IMR-90 (cell line): ENCODE data around the gene ADGRD2. TPM values are rescaled to one million over a fixed set of nuclear protein-coding genes. Genes with fewer than 3 reads are reported as not detected.

ENCODE experiments used
- ATAC-seq: fragments of 200-7000 bp; cut with Tn5 transposase; 2 replicates; pipeline ENCODE4 v1.9.1; 2020; ENCODE audit warnings: low read depth, mild to moderate bottlenecking, moderate library complexity
- BruUV-seq: library from RNA; stranded (reverse); fragments of 400-500 nt; replicated peaks from 2 replicates; lab custom pipeline; 2021; lab: Mats Ljungman, UMichigan
- CTCF ChIA-PET: fragments of 300-600 bp; formaldehyde crosslinking; extraction: SDS; loops from one replicate; lab custom pipeline; 2021; ENCODE audit warnings: antibody characterized with exemption; lab: Yijun Ruan, JAX
- POLR2A ChIA-PET: fragments of 300-600 bp; sonication (Branson Sonifier 250); formaldehyde crosslinking; loops from one replicate; lab custom pipeline; 2022; ENCODE audit warnings: antibody characterized with exemption; ENCODE audit not compliant: unreplicated experiment; lab: Charles Lee
- DNase-seq: peaks from one replicate; pipeline ENCODE4 v3.0.0; 2013
- H2AFZ ChIP-seq: replicated peaks from 2 replicates; pipeline ENCODE3; 2013; ENCODE audit warnings: low read length, mild to moderate bottlenecking; ENCODE audit not compliant: poor library complexity
- H2AK5ac ChIP-seq: 2 replicates; pipeline ENCODE4 v1.6.1; 2013; ENCODE audit warnings: low read depth, low read length, inconsistent platforms
- H2AK9ac ChIP-seq: replicated peaks from 2 replicates; pipeline ENCODE3; 2013; ENCODE audit warnings: mild to moderate bottlenecking, low read depth, low read length, moderate library complexity; ENCODE audit not compliant: poor library complexity
- H2BK120ac ChIP-seq: 2 replicates; pipeline ENCODE4 v1.6.1; 2013; ENCODE audit warnings: low read depth, low read length, inconsistent platforms
- H2BK15ac ChIP-seq: 3 replicates; pipeline ENCODE4 v1.6.1; 2013; ENCODE audit warnings: low read depth, low read length, inconsistent platforms
- H2BK20ac ChIP-seq: 2 replicates; pipeline ENCODE4 v1.6.1; 2013; ENCODE audit warnings: low read depth, mild to moderate bottlenecking, inconsistent platforms, low read length, moderate library complexity
- H2BK5ac ChIP-seq: 2 replicates; pipeline ENCODE4 v1.6.1; 2013; ENCODE audit warnings: mild to moderate bottlenecking, low read depth, low read length, inconsistent platforms; ENCODE audit not compliant: poor library complexity, severe bottlenecking
- H3K14ac ChIP-seq: replicated peaks from 2 replicates; pipeline ENCODE4 v1.6.1; 2013; ENCODE audit warnings: low read depth, low read length, inconsistent platforms
- H3K18ac ChIP-seq: 2 replicates; pipeline ENCODE4 v1.6.1; 2013; ENCODE audit warnings: low read depth, low read length, control low read depth
- H3K23ac ChIP-seq: 2 replicates; pipeline ENCODE4 v1.6.1; 2013; ENCODE audit warnings: low read depth, low read length, inconsistent platforms
- H3K27ac ChIP-seq: 2 replicates; pipeline ENCODE4 v1.5.1; 2013; ENCODE audit warnings: mild to moderate bottlenecking, control low read depth, low read length; ENCODE audit not compliant: insufficient read depth
- H3K27me3 ChIP-seq: 2 replicates; pipeline ENCODE4 v1.6.1; 2013; ENCODE audit warnings: low read length; ENCODE audit not compliant: control insufficient read depth, insufficient read depth
- H3K36me3 ChIP-seq: 2 replicates; pipeline ENCODE4 v1.6.1; 2013; ENCODE audit warnings: low read length, mixed read lengths; ENCODE audit not compliant: control insufficient read depth, insufficient read depth
- H3K4ac ChIP-seq: 2 replicates; pipeline ENCODE4 v1.6.1; 2013; ENCODE audit warnings: low read depth, low read length, inconsistent platforms
- H3K4me1 ChIP-seq: 2 replicates; pipeline ENCODE4 v1.6.1; 2013; ENCODE audit warnings: low read length, mixed read lengths; ENCODE audit not compliant: control insufficient read depth, insufficient read depth
- H3K4me2 ChIP-seq: 2 replicates; pipeline ENCODE4 v1.6.1; 2013; ENCODE audit warnings: low read depth, mild to moderate bottlenecking, control low read depth, low read length, moderate library complexity
- H3K4me3 ChIP-seq: 2 replicates; pipeline ENCODE4 v1.5.1; 2013; ENCODE audit warnings: low read depth, mild to moderate bottlenecking, control low read depth, low read length, moderate library complexity; ENCODE audit not compliant: insufficient read depth
- H3K56ac ChIP-seq: 2 replicates; pipeline ENCODE4 v1.6.1; 2013; ENCODE audit warnings: low read length, inconsistent platforms; ENCODE audit not compliant: insufficient read depth; ENCODE audit errors: extremely low read depth
- H3K79me1 ChIP-seq, 2 experiments: 2 replicates each; pipeline ENCODE4 v1.6.1; 2013; ENCODE audit warnings: low read length in 2 of 2, inconsistent platforms in 1 of 2, low read depth in 1 of 2
- H3K9ac ChIP-seq: 2 replicates; pipeline ENCODE4 v1.6.1; 2013; ENCODE audit warnings: low read depth, low read length, control low read depth
- H3K9me1 ChIP-seq: 2 replicates; pipeline ENCODE4 v1.6.1; 2013; ENCODE audit warnings: low read length, inconsistent platforms; ENCODE audit not compliant: insufficient read depth
- H3K9me3 ChIP-seq: 2 replicates; pipeline ENCODE4 v1.6.1; 2013; ENCODE audit warnings: low read length; ENCODE audit not compliant: control insufficient read depth, insufficient read depth
- H4K20me1 ChIP-seq: 2 replicates; pipeline ENCODE4 v1.6.1; 2013; ENCODE audit warnings: low read length, inconsistent platforms; ENCODE audit not compliant: insufficient read depth
- H4K5ac ChIP-seq: 2 replicates; pipeline ENCODE4 v1.6.1; 2013; ENCODE audit warnings: mild to moderate bottlenecking, low read depth, low read length, control low read depth
- H4K8ac ChIP-seq, 2 experiments: 2 replicates each; pipeline ENCODE4 v1.6.1; 2013; ENCODE audit warnings: low read depth in 2 of 2, low read length in 2 of 2, control low read depth in 1 of 2, inconsistent platforms in 1 of 2
- H4K91ac ChIP-seq: 2 replicates; pipeline ENCODE4 v1.6.1; 2013; ENCODE audit warnings: low read depth, low read length, inconsistent platforms; ENCODE audit not compliant: insufficient read depth
- CEBPB ChIP-seq: IDR thresholded peaks from 2 replicates; pipeline ENCODE4 v1.6.1; 2012; ENCODE audit warnings: low read depth, low read length, improper control_type of control experiment
- FOS ChIP-seq: fragments of 150-350 bp; IDR thresholded peaks from 2 replicates; pipeline ENCODE4 v1.6.1; 2016; ENCODE audit warnings: low read depth, low read length
- RFX5 ChIP-seq: IDR thresholded peaks from 2 replicates; pipeline ENCODE4 v1.8.0; 2012; ENCODE audit warnings: low read depth, mild to moderate bottlenecking, low read length, moderate library complexity
- WGBS, 2 experiments: methylation state at CpG; one replicate each; pipeline versions ENCODE4 v1.1.5 to v1.1.7; 2013; ENCODE audit warnings: missing lambda C conversion rate in 2 of 2; ENCODE audit not compliant: insufficient read length in 1 of 2; ENCODE audit errors: extremely low coverage in 2 of 2; 5-methylcytosine and 5-hydroxymethylcytosine counted together
- dilution Hi-C: fragments of 300-500 bp; cut with HindIII; formaldehyde crosslinking; loops from one replicate; pipeline ENCODE4 v1.14.3; 2018; ENCODE audit warnings: low sequenced_read_pairs; ENCODE audit not compliant: unreplicated experiment
- in situ Hi-C: fragments of 300-500 bp; cut with MboI; formaldehyde crosslinking; loops from 3 replicates; pipeline ENCODE4 v1.14.3; 2019; ENCODE audit warnings: low sequenced_read_pairs, inconsistent platforms, mixed read lengths
- intact Hi-C: fragments of 100-400 bp; cut with micrococcal nuclease; formaldehyde crosslinking; loops from 2 replicates; pipeline ENCODE4 v1.10.0; 2022
- polyA plus RNA-seq, 3 experiments: library from polyadenylated mRNA; depleted of rRNA; stranded (reverse); fragments of >200 nt; gene quantifications; 2 replicates each; pipeline ENCODE4 v1.2.3, GENCODE V29; 2012; ENCODE audit warnings: low replicate concordance in 1 of 3
- total RNA-seq: library from RNA; depleted of rRNA; stranded (reverse); fragments of >200 nt; gene quantifications from 2 replicates; pipeline ENCODE4 v1.2.3, GENCODE V29; 2012

Gene ADGRD2
- total and polyA plus RNA-seq, 2 of the 4 experiments (the other 2 are of a cell fraction): not detected

DNA sequence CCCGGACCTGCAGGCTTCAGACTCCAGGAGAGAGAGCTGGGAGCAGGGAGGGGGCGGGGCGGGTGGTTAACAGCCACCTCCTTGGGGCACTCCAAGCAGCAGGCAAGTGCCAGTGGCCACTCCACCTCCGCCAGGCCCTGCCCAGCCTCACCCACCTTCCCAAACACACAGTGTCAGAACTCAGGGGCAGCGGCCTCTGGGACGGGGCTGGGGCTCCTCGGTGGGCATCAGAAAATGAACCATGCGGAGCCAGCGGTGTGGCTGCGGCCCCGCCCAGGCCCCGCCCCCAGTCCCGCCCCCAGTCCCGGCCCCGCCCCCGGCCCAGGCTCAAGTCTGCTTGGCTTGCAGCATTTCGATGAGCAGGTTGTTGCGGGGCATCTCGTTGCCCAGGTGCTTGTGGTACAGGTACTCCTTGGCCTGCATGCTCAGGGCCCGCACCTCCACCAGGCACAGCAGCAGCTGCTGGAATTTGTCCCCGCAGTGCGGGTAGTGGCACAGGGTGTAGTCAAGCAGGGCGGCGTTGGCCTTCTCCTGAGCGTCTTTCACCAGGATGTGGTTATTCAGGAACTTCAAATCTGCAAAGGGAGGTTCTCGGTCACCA is 32.3 kb downstream of the ADGRD2 start:
- Histone ChIP-seq H3K18ac (no peak overlapping the region), H2BK20ac (no peak overlapping the region), H3K27me3 (peaks cover 76% of the 10 kb centered on the region), H4K5ac (no peak overlapping the region), H2BK15ac (no peak overlapping the region), H2AK5ac (no peak overlapping the region), H4K8ac (no peak overlapping the region), H3K27ac (no peak overlapping the region), H3K4me1 (no peaks in the 10 kb centered on the region), H3K9me3 (no peaks in the 10 kb centered on the region), H3K79me1 (no peaks in the 10 kb centered on the region), H3K14ac (no peak overlapping the region), H3K4me3 (no peak overlapping the region), H3K4ac (no peak overlapping the region), H2BK5ac (no peak overlapping the region), H2AFZ (no peak overlapping the region), H3K9me1 (0 out of 2 replicates have a peak, but pooled peaks cover 3% of the 10 kb centered on the region), H3K56ac (no peak overlapping the region), H2BK120ac (no peak overlapping the region), H4K20me1 (no peaks in the 10 kb centered on the region), H4K91ac (no peak overlapping the region), H2AK9ac (no peak overlapping the region), H3K4me2 (no peak overlapping the region), H3K23ac (no peak overlapping the region), H3K36me3 (no peaks in the 10 kb centered on the region), H3K9ac (no peak overlapping the region)
- no peak for TF ChIP-seq RFX5
- TF ChIP-seq CEBPB: no peak
- TF ChIP-seq FOS: no peak
- dilution Hi-C loops (no loop called here), intact Hi-C loops (no loop called here), in situ Hi-C loops (no loop called here)
- CTCF ChIA-PET: no interaction called here
- BruUV-seq: no TSS peak
- DNase-seq (no peak), ATAC-seq (no peak)
- WGBS, 2 experiments: 36% methylated on average over 10 of the region's 26 CpGs; no CpG with 5 or more reads in 1 of the 2 experiments
- POLR2A ChIA-PET: no interaction called here
